ENCODE data around the gene SPNS2.

Gene SPNS2

GRCh38 chr17:4555873-4556759, 57.4 kb downstream of the SPNS2 start:
- TF ChIP-seq TCF4 (CRISPR knock-in tag; IDR thresholded peaks at IDR 0.05; ENCODE audit: borderline replicate concordance), result no peak
- no peak for TF ChIP-seq BACH2 (CRISPR knock-in tag; IDR thresholded peaks at IDR 0.05; ENCODE audit: borderline replicate concordance)
- no peak for TF ChIP-seq ZFP3 (CRISPR knock-in tag; IDR thresholded peaks at IDR 0.05)
- no peak for TF ChIP-seq PATZ1 (CRISPR knock-in tag; IDR thresholded peaks at IDR 0.05; ENCODE audit: borderline replicate concordance)
- no peak for TF ChIP-seq ISL1 (CRISPR knock-in tag; IDR thresholded peaks at IDR 0.05)
- TF ChIP-seq GLIS3 (CRISPR knock-in tag; IDR thresholded peaks at IDR 0.05), result no peak
- no peak for TF ChIP-seq ESRRG (CRISPR knock-in tag; IDR thresholded peaks at IDR 0.05)
- no peak for ATAC-seq

- TF ChIP-seq OSR1 (CRISPR knock-in tag; IDR thresholded peaks at IDR 0.05) (no peak), ZNF565 (CRISPR knock-in tag; conservative IDR thresholded peaks at IDR 0.05; ENCODE audit: low read depth) (no peak)
- no peak for ATAC-seq
Observed at GRCh38 chr17:4556996-4557395, 58.3 kb downstream of the SPNS2 start.

GRCh38 chr17:4557626-4558346, 59.1 kb downstream of the SPNS2 start:
- TF ChIP-seq CSDC2 (CRISPR knock-in tag; IDR thresholded peaks at IDR 0.05) (no peak), ZC3H10 (CRISPR knock-in tag; IDR thresholded peaks at IDR 0.05) (no peak), BACH2 (CRISPR knock-in tag; IDR thresholded peaks at IDR 0.05; ENCODE audit: borderline replicate concordance) (no peak), GLIS3 (CRISPR knock-in tag; IDR thresholded peaks at IDR 0.05) (no peak), TOX (CRISPR knock-in tag; IDR thresholded peaks at IDR 0.05; ENCODE audit: borderline replicate concordance) (no peak)
- TF ChIP-seq, protein P1, sequence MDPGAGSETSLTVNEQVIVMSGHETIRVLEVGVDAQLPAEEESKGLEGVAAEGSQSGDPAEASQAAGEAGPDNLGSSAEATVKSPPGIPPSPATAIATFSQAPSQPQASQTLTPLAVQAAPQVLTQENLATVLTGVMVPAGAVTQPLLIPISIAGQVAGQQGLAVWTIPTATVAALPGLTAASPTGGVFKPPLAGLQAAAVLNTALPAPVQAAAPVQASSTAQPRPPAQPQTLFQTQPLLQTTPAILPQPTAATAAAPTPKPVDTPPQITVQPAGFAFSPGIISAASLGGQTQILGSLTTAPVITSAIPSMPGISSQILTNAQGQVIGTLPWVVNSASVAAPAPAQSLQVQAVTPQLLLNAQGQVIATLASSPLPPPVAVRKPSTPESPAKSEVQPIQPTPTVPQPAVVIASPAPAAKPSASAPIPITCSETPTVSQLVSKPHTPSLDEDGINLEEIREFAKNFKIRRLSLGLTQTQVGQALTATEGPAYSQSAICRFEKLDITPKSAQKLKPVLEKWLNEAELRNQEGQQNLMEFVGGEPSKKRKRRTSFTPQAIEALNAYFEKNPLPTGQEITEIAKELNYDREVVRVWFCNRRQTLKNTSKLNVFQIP (CRISPR knock-in tag; IDR thresholded peaks at IDR 0.05; ENCODE audit: borderline replicate concordance, low read depth), result no peak
- TF ChIP-seq, protein P2, sequence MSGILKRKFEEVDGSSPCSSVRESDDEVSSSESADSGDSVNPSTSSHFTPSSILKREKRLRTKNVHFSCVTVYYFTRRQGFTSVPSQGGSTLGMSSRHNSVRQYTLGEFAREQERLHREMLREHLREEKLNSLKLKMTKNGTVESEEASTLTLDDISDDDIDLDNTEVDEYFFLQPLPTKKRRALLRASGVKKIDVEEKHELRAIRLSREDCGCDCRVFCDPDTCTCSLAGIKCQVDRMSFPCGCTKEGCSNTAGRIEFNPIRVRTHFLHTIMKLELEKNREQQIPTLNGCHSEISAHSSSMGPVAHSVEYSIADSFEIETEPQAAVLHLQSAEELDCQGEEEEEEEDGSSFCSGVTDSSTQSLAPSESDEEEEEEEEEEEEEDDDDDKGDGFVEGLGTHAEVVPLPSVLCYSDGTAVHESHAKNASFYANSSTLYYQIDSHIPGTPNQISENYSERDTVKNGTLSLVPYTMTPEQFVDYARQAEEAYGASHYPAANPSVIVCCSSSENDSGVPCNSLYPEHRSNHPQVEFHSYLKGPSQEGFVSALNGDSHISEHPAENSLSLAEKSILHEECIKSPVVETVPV (CRISPR knock-in tag; IDR thresholded peaks at IDR 0.05), result no peak
- no peak for ATAC-seq

GRCh38 chr17:4558347-4558971, 59.8 kb downstream of the SPNS2 start:
- ATAC-seq, result no peak
- TF ChIP-seq RARB (CRISPR knock-in tag; IDR thresholded peaks at IDR 0.05) (no peak), ZNF70 (CRISPR knock-in tag; IDR thresholded peaks at IDR 0.05) (no peak), OSR1 (CRISPR knock-in tag; IDR thresholded peaks at IDR 0.05) (no peak), ZNF565 (CRISPR knock-in tag; conservative IDR thresholded peaks at IDR 0.05; ENCODE audit: low read depth) (no peak), TCF4 (CRISPR knock-in tag; IDR thresholded peaks at IDR 0.05; ENCODE audit: borderline replicate concordance) (no peak), PATZ1 (CRISPR knock-in tag; IDR thresholded peaks at IDR 0.05; ENCODE audit: borderline replicate concordance) (no peak), SNAI2 (CRISPR knock-in tag; IDR thresholded peaks at IDR 0.05) (no peak), ZFP30 (CRISPR knock-in tag; IDR thresholded peaks at IDR 0.05) (no peak), CREB5 (CRISPR knock-in tag; IDR thresholded peaks at IDR 0.05; ENCODE audit: low read depth) (no peak), ZC3H10 (CRISPR knock-in tag; IDR thresholded peaks at IDR 0.05) (no peak), ISL1 (CRISPR knock-in tag; IDR thresholded peaks at IDR 0.05) (no peak), TOX (CRISPR knock-in tag; IDR thresholded peaks at IDR 0.05; ENCODE audit: borderline replicate concordance) (no peak)
- TF ChIP-seq, protein P1 (CRISPR knock-in tag; IDR thresholded peaks at IDR 0.05; ENCODE audit: borderline replicate concordance, low read depth), result no peak
- TF ChIP-seq, protein P3, sequence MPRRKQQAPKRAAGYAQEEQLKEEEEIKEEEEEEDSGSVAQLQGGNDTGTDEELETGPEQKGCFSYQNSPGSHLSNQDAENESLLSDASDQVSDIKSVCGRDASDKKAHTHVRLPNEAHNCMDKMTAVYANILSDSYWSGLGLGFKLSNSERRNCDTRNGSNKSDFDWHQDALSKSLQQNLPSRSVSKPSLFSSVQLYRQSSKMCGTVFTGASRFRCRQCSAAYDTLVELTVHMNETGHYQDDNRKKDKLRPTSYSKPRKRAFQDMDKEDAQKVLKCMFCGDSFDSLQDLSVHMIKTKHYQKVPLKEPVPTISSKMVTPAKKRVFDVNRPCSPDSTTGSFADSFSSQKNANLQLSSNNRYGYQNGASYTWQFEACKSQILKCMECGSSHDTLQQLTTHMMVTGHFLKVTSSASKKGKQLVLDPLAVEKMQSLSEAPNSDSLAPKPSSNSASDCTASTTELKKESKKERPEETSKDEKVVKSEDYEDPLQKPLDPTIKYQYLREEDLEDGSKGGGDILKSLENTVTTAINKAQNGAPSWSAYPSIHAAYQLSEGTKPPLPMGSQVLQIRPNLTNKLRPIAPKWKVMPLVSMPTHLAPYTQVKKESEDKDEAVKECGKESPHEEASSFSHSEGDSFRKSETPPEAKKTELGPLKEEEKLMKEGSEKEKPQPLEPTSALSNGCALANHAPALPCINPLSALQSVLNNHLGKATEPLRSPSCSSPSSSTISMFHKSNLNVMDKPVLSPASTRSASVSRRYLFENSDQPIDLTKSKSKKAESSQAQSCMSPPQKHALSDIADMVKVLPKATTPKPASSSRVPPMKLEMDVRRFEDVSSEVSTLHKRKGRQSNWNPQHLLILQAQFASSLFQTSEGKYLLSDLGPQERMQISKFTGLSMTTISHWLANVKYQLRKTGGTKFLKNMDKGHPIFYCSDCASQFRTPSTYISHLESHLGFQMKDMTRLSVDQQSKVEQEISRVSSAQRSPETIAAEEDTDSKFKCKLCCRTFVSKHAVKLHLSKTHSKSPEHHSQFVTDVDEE (CRISPR knock-in tag; IDR thresholded peaks at IDR 0.05), result no peak
